Tibial artery (tissue), 4 donors: ENCODE results near the gene LST1.

Experiments
- DNase-seq, 2 donors: peaks; one replicate each; pipeline ENCODE4 v3.0.0-alpha.2; 2019
- H3K27ac ChIP-seq, 2 donors: fragments of 200-600 bp; sonication (generic) in 1 of 2; 1 replicate in 1 of 2; 2 replicates in 1 of 2; pipeline ENCODE4 v1.5.1; 2018 to 2019; ENCODE audit warnings: mild to moderate bottlenecking in 1 of 2
- H3K27me3 ChIP-seq, 2 donors: fragments of 200-600 bp; sonication (generic) in 1 of 2; one replicate each; pipeline versions ENCODE4 v1.5.1 to v1.6.0; 2016 to 2019
- H3K36me3 ChIP-seq, 3 donors: fragments of 200-600 bp; sonication (generic) in 2 of 3; one replicate each; pipeline ENCODE4 v1.5.1; 2016 to 2019; ENCODE audit warnings: mild to moderate bottlenecking in 2 of 3
- H3K4me1 ChIP-seq, 4 donors: fragments of 200-600 bp; sonication (generic) in 2 of 4; 1 replicate in 3 of 4; 2 replicates in 1 of 4; pipeline ENCODE4 v1.5.1; 2016 to 2019
- H3K4me3 ChIP-seq, 2 donors: fragments of 200-600 bp; sonication (generic) in 1 of 2; 1 replicate in 1 of 2; 2 replicates in 1 of 2; pipeline ENCODE4 v1.5.1; 2018 to 2019; ENCODE audit warnings: mild to moderate bottlenecking in 2 of 2
- H3K9me3 ChIP-seq, 3 donors: fragments of 200-600 bp; sonication (generic) in 1 of 3; one replicate each; pipeline ENCODE4 v1.5.1; 2016 to 2019
- intact Hi-C: fragments of 100-400 bp; cut with DNase I; formaldehyde crosslinking; loops from one replicate; pipeline ENCODE4 v1.15.0; 2023; ENCODE audit warnings: low total_unique reads
- TF ChIP-seq, protein P1 (sequence below), 2 experiments: fragments of 200-600 bp in 1 of 2; fragments of 450-650 bp in 1 of 2; IDR thresholded peaks; one replicate each; pipeline ENCODE4 v1.5.1; 2017 to 2019; ENCODE audit warnings: antibody characterized with exemption in 2 of 2, mild to moderate bottlenecking in 1 of 2, moderate library complexity in 1 of 2

LST1 gene

DNA sequence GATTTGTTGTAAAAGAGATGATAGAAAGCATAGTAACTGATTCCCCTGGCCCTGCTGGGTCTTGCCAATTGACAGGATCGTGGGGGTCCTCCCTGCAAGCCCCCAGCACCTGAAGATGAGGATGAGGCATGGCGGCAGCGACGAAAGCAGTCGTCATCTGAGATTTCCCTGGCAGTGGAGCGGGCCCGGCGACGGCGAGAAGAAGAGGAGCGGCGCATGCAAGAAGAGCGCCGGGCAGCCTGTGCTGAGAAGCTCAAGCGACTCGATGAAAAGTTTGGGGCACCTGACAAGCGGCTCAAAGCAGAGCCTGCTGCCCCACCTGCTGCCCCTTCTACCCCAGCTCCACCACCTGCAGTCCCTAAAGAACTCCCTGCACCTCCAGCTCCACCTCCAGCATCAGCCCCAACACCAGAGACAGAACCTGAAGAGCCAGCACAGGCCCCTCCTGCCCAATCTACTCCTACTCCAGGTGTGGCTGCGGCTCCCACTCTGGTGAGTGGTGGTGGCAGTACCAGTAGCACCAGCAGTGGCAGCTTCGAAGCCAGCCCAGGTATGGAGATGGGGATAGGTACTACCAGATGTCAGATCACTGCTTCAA lies 41.7 kb downstream of the LST1 start:
- TF ChIP-seq, protein P1, sequence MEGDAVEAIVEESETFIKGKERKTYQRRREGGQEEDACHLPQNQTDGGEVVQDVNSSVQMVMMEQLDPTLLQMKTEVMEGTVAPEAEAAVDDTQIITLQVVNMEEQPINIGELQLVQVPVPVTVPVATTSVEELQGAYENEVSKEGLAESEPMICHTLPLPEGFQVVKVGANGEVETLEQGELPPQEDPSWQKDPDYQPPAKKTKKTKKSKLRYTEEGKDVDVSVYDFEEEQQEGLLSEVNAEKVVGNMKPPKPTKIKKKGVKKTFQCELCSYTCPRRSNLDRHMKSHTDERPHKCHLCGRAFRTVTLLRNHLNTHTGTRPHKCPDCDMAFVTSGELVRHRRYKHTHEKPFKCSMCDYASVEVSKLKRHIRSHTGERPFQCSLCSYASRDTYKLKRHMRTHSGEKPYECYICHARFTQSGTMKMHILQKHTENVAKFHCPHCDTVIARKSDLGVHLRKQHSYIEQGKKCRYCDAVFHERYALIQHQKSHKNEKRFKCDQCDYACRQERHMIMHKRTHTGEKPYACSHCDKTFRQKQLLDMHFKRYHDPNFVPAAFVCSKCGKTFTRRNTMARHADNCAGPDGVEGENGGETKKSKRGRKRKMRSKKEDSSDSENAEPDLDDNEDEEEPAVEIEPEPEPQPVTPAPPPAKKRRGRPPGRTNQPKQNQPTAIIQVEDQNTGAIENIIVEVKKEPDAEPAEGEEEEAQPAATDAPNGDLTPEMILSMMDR (IDR thresholded peaks at IDR 0.05): no peak
- intact Hi-C loops: no loop called here

GRCh38 chr6:31629014-31629413 lies 42.9 kb downstream of the LST1 start:
- Histone ChIP-seq H3K9me3 (no peaks in the 10 kb centered on the region), H3K4me3 (no peak overlapping the region), H3K27me3 (no peaks in the 10 kb centered on the region), H3K27ac (no peak overlapping the region), H3K4me1 (peaks cover 0 to 3% (median 0%) of the 10 kb centered on the region in 4 donors), H3K36me3 (peaks cover 84 to 100% (median 98%) of the 10 kb centered on the region in 3 donors)
- no peak for DNase-seq
- TF ChIP-seq, protein P1 (IDR thresholded peaks at IDR 0.05): no peak
- intact Hi-C loops: no loop called here

More for the DNA sequence above, 41.7 kb downstream of the LST1 start:
- no peak overlapping the region for H3K4me3 ChIP-seq
- H3K36me3 ChIP-seq: peaks cover 79 to 96% (median 94%) of the 10 kb centered on the region in 3 donors
- no peaks in the 10 kb centered on the region for H3K9me3 ChIP-seq
- no peak for DNase-seq
- no peak overlapping the region for H3K27ac ChIP-seq
- H3K4me1 ChIP-seq: peaks cover 0 to 4% (median under 1%) of the 10 kb centered on the region in 4 donors
- no peaks in the 10 kb centered on the region for H3K27me3 ChIP-seq

GRCh38 chr6:31630177-31630934 lies 44.3 kb downstream of the LST1 start:
- no peaks in the 10 kb centered on the region for H3K9me3 ChIP-seq
- DNase-seq: no peak
- TF ChIP-seq, protein P1 (IDR thresholded peaks at IDR 0.05): no peak
- no peaks in the 10 kb centered on the region for H3K27me3 ChIP-seq
- no peak overlapping the region for H3K4me3 ChIP-seq
- peaks cover 84 to 100% (median 98%) of the 10 kb centered on the region in 3 donors for H3K36me3 ChIP-seq
- peaks cover 0 to 3% (median 0%) of the 10 kb centered on the region in 4 donors for H3K4me1 ChIP-seq
- no peak overlapping the region for H3K27ac ChIP-seq
- intact Hi-C loops: no loop called here

GRCh38 chr6:31631209-31631608 lies 45.1 kb downstream of the LST1 start:
- TF ChIP-seq, protein P1 (IDR thresholded peaks at IDR 0.05): no peak
- Histone ChIP-seq H3K4me3 (no peak overlapping the region), H3K4me1 (peaks cover 0 to 3% (median 0%) of the 10 kb centered on the region in 4 donors), H3K27ac (no peak overlapping the region), H3K36me3 (peaks cover 84 to 100% (median 98%) of the 10 kb centered on the region in 3 donors), H3K9me3 (no peaks in the 10 kb centered on the region), H3K27me3 (no peaks in the 10 kb centered on the region)
- no peak for DNase-seq
- intact Hi-C loops: no loop called here

- H3K4me1 ChIP-seq: peaks cover 0 to 3% (median 0%) of the 10 kb centered on the region in 4 donors
- no peak overlapping the region for H3K27ac ChIP-seq
- no peak for DNase-seq
- no peak overlapping the region for H3K4me3 ChIP-seq
- intact Hi-C loops: no loop called here
- TF ChIP-seq, protein P1 (IDR thresholded peaks at IDR 0.05): no peak
- no peaks in the 10 kb centered on the region for H3K27me3 ChIP-seq
- H3K36me3 ChIP-seq: peaks cover 84 to 100% (median 98%) of the 10 kb centered on the region in 3 donors
- H3K9me3 ChIP-seq: no peaks in the 10 kb centered on the region
These were observed 45.7 kb downstream of the LST1 start for GRCh38 chr6:31631681-31632278.
